ENCODE results near the gene PEDS1. TPM values are rescaled to one million over a fixed set of nuclear protein-coding genes. Genes with fewer than 3 reads are reported as not detected.
"Not testable (repeated sequence)": the region's sequence is repeated elsewhere in the genome, so short reads cannot be mapped to it uniquely, and the experiment has no call there.

Gene PEDS1
- total RNA-seq, 1 donor from 2014 or later = 28.6 TPM

- peak; percentile 89 for DNase-seq (ENCODE audit: low spot score)
Measured at GRCh38 chr20:50190251-50191064, 36.9 kb upstream of the PEDS1 start, which contains the start of gene CEBPB. TSS of gene CEBPB (plus strand) at chr20:50190830. CDS start at chr20:50191034, 204 bp downstream.

DNA sequence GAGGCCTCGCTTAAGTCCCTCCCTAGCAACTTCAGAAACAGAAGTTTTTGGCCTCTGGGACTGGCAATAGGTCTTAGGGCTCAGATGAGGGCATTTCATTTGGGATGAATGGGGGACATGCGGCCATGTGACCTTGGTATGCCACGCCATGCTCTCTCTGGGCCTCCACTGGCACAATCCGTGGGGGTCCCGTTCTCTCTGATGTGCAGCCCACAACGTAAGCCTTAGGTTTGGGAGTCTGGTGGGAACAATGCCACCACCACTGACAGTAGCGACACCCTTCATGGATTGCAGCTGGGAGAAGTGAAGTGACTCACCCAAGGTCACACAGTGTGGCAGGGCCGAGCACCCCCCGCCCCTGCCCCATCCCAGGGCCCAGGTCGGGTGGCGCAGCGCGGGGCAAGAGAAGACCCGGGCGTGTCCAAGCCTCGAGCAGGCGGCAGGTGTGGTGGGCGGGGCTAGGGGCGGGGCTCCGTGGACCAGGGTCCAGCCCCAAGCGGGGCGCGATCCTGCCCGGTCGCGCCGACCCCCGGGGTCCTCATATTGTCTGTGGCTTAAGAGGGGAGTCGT, 36.2 kb upstream of the PEDS1 start:
- DNase-seq (ENCODE audit: low spot score) = peak; percentile 56

DNA sequence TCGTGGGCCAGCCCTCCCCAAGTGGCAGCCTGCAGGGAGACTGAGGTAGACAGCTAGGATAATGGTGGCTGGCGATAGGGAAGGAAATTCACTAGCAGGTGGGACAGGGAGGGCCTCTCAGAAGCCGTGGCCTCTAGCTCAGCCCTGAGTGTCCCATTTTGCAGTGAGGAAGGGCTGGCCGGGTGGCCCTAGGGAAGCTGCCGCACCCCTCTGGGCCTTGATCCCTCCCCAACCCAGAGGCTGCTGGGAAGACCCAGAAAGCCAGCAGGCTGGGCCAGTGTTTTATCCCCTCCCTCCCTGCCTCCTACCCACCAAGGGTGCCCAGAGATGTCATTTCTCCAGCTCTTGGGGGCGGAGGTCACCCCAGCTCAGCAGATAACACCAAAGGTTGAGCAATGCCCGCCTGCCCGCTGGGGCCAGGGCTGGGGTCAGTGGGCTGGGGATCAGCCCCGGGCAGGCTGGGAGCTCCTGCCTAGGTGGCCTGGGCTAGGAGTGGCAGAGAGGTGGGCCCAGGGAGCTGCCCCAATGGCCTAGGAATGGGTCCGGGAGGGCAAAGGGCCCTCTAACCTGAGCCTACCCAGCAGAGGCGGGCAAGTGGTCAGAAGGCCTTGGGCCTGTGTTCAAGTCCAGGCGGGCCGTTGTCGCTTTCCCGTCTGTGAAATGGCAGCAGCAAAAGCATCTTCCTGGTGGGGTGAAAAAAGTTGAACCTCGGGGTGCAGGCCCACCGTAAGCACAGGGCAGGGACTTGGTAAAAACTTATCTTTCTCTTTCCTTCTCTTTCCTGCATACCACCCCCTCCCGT, 35.6 kb upstream of the PEDS1 start:
- DNase-seq (ENCODE audit: low spot score) = no peak

- no peak for DNase-seq (ENCODE audit: low spot score)
Measured at GRCh38 chr20:50188287-50188688, 34.8 kb upstream of the PEDS1 start.

- DNase-seq (ENCODE audit: low spot score) = no peak
Measured at GRCh38 chr20:50187403-50188051, 34.0 kb upstream of the PEDS1 start.

GRCh38 chr20:50186987-50187402, 33.5 kb upstream of the PEDS1 start:
- DNase-seq (ENCODE audit: low spot score) = no peak

DNA sequence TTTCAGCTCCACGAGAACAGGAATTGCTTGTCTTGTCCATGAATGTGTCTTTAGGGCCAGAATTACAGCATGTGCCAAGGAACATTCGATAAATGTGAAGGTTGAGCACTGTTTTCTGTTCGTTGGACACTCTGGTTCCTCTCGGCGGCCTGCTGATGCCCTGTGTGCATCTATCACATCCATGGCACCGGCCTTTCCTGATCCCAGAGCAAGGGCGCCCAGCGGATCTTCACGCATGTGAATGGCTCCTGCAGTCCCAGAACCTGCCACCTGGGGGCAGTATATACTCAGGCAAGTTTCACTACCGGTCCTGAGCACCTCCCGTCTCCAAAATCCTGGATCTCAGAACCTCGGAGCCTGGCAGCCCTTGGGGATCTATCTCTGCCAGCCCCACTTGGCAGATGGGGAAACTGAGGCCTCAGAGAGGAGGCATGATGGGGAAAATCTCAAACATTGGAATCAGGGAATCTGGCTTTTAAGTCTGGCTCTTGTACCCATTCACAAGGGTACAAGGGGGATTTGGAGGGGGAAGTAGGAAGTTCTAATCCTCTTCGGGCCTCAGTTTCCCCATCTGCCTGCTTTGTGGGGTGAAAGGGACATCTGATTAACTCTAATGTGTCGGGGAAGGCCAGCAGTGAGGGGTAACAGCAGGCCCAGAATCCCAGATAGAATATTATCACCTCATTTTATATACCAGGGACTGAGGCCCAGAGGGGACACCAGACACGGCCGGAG, 32.8 kb upstream of the PEDS1 start:
- peak; percentile 94 for DNase-seq (ENCODE audit: low spot score)

DNA sequence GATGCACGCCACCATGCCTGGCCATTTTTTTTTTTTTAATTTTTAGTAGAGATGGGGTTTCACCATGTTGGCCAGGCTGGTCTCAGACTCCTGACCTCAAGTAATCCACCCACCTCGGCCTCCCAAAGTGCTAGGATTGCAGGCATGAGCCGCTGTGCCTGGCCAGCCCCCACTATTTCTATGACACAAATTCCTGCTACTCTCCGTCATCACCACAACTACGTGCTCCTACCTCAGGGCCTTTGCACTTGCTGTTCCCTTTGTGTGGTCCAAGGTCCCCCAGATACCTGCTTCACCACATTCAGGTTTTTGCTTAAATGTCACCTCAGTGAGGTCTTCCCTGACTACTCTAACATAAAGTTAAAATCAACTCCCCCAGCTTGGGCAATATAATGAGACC, 31.9 kb upstream of the PEDS1 start:
- no peak for DNase-seq (ENCODE audit: low spot score)

- DNase-seq (ENCODE audit: low spot score) = no peak
Measured at GRCh38 chr20:50182346-50182745, 28.8 kb upstream of the PEDS1 start.

GRCh38 chr20:50181344-50181743, 27.8 kb upstream of the PEDS1 start:
- no peak for DNase-seq (ENCODE audit: low spot score)

DNA sequence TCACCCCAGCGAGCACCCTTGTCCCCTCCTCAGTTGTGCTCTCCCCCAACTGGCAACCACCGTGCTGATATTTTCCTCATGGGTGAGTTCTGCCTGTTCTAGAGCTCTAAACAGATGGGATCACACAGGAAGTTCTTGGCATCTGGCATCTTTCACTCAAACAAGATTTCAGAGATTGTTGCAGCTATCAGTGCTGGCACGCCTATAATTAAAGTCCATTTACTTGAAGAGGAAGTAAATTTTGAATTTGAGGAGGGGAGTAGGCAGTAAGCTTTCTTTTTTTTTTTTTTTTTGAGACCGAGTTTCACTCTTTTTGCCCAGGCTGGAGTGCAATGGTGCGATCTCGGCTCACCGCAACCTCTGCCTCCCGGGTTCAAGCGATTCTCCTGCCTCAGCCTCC, 25.1 kb upstream of the PEDS1 start:
- DNase-seq (ENCODE audit: low spot score) = not testable (repeated sequence)

GRCh38 chr20:50175938-50176933, 22.7 kb upstream of the PEDS1 start:
- no peak for DNase-seq (ENCODE audit: low spot score)

DNA sequence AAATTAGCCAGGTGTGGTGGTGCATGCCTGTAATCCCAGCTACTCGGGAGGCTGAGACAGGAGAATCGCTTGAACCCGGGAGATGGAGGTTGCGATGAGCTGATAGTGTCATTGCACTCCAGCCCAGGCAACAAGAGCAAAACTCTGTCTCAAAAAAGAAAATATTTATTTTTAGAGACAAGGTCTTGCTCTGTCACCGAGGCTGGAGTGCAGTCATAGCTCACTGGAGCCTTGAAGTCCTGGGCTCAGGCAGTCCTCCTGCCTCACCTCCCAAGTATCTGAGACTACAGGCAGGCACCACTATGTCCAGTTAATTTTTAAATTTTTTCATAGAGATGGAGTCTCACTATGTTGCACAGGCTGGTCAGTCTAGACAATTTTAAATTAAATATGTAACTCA, 20.9 kb upstream of the PEDS1 start:
- no peak for DNase-seq (ENCODE audit: low spot score)

DNA sequence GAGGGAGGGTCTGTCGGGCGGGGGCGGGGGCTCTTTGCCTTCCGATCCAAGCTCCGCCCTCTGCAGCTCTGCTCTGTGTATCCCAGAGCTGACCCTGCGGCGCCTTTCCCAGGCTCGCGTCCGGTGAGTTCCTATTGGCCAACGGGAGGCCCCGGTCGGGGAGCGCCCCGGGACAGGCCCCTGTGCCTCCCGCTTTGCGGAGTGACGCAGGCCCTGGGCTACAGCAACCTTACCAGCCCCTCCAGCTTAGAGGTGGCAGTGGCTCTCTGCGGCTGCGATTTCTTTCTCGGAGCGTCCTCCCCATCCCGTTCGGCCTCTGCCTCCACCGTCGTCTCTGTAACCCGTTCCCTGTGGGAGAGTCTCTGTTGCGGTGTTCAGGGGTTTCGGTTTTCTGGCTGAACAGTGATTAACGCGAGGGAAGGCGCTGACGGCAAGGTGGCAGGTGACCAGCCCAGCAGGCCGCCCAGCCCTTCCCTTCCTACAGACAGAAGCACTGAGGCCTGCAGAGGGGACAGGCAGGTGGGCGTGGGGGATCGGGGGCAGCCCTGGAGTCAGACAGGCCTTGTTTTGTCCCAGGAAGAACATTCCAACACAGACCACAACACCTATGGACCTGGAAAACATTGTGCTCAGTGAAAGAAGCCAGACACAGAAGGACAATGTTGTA, 19.0 kb upstream of the PEDS1 start:
- DNase-seq (ENCODE audit: low spot score) = peak; percentile 73

- no peak for DNase-seq (ENCODE audit: low spot score)
Measured at GRCh38 chr20:50170549-50171220, 17.2 kb upstream of the PEDS1 start.

DNA sequence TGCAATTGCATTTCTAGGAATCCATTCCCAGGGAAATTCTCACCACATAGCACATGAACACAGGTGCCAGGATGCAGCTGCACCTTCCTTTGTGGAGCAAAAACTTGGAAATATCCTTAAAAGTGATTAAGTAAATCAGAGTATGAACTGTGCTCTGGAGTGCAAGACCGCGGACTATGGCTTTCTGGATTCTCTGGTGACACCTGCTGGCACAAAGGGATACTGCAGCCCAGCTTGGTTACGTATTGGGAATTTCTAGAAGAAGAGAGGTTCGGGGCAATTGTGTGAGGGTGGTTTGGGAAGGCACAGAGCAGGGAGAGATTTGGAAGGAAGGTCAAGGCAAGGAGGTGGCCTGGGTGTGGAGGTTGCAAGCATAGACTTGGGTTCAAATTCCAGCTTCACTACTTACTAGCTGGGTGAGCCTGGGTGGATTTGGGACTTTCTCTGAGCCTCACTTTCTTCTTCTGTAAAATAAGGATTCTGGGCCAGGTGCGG, 15.9 kb upstream of the PEDS1 start:
- peak; percentile 89 for DNase-seq (ENCODE audit: low spot score)

DNA sequence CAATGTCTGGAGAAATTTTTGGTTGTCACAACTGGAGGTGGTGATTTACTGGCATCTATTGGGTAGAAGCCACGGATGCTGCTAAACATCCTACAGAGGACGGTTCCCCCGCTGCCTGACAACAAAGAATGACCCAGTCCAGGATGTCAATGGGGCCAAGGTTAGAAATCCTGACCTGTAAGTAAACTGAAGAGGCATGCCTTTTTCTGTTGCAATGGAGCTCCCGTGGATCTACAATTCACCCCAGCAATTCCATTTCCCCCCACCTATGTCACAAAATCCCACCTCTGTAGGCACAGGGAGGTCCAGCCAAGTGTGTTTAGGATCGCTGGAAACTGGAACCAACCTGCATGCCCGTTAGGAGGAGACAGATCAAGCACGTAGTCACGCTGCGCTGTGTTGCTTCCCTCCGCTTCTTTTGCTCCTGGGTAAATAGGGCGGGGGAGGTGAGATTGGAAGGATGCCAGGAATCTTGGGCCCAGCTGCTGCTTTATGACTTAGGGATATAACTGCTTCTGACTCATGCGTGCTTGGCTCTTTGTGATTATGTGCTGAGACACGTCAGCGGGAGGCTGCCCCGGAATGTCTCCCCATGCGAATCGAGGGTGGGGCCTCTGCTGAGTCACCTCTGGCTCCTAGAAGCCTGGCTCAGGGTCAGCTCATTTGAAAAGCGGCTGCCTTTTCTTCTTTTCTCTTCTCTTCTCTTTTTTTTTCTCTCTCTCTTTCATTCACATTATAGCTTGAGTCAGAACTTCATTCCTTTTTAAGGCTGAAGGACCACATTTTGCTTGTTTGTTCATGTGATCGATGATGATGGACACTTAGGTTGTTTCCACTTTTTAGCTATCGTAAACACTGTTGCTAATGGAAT, 12.4 kb upstream of the PEDS1 start:
- DNase-seq (ENCODE audit: low spot score) = peak; percentile 98
